Kasumi-1 (cell line): ENCODE results near the gene WDR48.

ENCODE experiments used
- DNase-seq, 2 experiments: peaks; one replicate each; lab custom pipeline; 2025; lab: John Stamatoyannopoulos, UW

WDR48 gene

DNA sequence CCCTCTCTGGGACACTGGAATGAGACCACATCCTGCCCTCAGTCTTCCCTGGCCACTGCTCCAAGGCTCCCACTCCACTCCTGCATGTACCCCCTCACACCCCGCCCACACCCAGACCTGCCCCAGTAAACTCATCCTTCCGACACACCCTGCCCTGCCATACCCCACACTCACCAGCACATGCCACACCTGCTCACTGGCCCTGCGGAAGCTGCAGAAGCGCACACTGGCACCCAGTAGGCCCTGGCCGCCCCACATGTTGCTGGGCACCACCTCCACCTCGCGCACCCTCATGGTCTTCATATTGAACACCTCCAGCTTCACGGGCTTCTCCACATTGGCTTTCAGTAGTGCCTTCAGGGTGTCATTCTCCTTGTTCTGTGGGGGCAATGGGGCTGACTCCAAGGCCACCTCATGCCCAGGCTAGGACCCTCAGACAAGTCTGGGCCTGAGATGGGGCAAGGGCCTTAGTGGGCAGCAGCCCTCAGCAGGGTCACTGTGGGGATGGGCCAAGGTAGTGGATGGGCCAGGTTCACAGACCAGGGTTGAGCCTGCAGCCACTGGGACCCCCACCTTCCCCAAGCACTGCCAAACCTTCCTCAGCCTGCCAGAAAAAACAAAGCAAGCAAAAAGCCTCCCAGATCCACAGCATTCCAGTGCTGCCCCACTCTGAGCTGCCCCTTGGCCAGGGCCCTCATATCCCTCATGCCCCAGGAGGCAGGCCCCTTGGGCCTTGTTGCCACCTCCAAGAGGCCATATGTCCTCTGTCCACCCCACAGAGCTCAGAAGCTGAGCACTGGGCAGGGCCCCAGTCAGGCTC, 50.9 kb downstream of the WDR48 start:
- DNase-seq = no peak

DNA sequence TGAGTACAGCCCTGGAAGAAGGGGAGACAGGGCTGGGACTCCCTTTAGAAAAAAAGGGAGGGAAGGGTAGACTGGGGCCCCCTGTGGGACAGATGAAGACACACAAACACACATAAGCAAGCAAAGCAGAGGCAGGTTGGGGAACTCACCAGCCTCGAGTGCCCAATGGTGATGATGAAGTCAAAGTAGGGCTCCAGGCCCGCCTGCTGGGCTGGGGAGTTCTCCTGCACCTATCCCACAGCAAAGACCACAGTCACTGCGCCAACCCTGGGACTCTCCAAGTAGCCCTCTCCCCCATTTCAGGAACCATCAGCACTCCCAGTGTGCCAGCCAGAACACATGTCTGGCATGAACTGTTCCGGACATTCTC, 51.5 kb downstream of the WDR48 start:
- DNase-seq = peak in 1 of 2 experiments; percentile 28

DNA sequence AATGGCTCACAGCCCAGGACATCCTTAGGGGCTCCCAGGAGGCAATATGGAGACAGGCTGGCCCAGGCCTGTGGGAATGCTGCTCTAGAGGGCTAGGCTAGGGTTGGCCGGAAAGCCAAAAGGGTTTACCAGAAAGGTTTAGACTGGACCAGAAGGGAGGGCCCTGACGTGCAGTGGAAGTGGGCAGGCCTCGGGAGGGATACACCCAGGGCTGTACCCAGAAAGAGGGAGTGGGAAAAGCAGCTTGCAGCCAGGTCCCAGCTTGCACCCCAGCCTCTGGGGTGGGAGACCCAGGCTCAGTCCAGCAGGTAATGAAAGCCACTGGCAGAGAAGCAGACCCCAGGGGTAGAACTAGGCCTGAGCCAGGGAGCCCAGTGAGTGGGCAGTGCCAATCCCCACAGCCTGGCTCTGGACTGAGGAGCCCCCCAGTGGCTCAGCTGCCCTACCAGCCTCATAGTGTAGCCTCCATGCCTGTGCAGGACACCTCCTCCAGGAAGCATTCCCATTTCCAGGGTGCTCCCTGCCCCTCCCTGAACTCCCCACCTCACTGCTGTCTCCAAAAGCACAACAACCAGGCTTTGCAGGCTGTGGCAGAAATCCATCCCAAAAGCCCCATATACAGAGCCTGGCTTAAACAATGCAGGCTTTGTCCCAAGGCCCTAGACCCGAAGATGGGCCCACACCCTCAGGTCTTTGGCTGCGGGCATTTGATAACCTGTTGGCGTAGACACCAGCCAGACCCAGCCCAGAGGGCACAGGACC, 52.2 kb downstream of the WDR48 start:
- DNase-seq = no peak

DNA sequence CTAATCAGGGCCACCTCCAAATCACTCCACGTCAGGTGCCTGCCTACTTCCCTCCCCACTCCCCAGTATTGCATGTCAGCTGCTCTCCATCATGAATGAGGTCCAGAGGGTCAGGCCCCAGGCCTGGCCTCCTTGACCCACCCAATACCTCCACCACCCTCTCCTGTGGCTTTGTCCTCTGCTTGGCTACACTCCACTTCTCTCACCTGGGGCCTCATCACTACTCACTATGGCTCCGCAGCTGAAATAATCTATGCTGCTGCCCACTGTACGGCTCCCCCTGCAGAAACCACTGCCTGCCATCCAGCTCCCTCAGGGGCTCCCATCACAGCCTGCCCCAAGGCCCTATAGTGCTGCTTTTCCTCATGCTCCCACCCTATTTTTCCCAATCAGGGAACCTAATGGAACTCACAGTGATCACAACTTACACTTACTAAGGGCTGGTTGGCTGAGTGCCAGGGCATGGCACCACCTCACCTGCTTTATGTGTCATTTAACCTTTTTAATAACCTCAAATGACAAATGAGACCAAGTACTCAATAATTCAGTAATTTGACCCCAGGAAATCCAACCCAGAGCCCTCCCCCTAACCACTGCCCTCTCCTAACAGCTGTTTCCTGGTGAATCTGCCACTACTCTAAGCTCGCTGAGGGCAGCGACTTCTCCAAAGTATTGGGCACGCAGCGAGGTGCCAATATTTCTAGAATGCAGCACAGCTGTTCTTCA, 53.3 kb downstream of the WDR48 start:
- DNase-seq = peak in 1 of 2 experiments; percentile 11

GRCh38 chr3:39105687-39106063, 53.9 kb downstream of the WDR48 start:
- DNase-seq = no peak

DNA sequence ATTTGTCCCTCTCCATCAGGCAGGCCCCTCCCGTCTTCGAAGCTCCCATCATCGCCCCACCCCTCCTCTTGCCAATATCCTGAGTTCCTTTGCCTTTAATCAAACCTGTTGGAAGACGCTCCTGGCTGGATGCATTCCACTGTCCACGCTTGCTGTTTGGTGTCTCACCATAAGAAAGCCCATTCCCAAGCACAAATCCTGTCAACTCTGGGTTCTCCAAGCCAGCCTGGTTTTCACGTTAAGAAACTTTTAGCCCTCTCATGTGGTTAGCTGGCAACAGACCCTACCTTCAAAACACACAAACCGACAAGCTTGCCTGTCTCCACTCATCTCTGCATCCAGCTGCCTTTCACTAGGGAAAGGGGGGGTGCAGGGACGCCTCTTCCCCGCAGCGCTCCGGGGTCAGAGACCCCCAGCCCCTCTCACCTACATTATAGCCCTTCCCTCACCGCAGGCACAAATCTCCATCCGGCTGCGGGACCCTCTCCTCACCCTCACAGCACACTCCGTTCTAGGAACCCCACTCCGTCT, 54.5 kb downstream of the WDR48 start:
- DNase-seq = no peak

DNA sequence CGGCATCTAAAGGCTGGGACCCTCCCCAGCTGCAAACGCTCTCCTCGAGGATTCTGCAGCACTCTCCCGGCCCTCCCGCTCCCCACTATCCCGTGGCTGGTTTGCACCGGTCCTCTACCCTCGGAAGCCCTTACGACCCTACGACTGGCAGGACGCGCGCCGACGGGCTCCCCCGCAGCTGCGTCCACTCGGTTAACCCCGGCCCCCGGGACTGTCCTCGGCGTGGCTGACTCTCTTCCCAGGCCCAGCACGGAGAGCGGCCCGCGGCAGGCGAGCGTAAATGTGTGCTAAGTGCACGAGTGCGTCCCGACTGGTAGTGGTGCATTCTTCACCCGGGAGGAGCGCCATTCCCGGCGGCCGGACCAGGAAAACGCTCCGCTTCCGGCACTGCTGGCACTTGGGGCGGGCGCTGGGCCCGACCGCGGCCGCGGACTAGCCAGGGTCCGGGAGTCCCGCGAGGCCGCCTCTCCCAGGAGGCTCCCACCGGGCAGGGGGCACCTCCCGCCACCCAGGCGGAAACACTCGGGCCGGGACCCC, 55.1 kb downstream of the WDR48 start:
- no peak for DNase-seq

GRCh38 chr3:39107388-39108199, 55.8 kb downstream of the WDR48 start, which contains the start of the genes GORASP1 and TTC21A:
TSS of gene GORASP1 (minus strand) at chr3:39107627. CDS start at chr3:39107541, 86 bp downstream.
TSS of gene TTC21A (plus strand) at chr3:39107680. CDS start at chr3:39107838, 158 bp downstream.
- DNase-seq = peak; percentile 55 to 78

DNA sequence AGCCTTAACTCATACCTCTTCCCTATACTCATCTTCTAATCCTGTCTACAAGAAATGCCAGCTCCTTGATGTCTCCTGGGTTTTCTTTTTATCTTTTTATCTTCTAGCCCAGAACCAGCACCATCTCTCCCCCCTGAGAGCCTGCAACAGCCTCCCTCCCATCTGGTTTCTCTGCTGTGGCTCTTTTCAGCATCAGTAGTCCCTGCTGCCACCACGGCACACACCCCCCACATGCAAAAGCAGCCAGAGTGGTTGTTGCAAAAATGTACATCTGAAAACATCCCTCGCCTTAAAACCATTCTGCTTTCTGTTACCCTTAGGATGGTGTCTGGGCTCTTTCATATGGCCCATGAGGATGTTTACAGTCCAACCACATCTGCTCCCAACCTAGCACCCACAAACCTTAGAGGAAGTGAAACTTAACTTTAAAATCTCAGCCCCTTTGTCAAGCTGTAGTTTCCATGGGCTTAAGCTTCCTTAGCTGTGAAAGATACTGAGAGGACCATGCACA, 56.4 kb downstream of the WDR48 start:
- DNase-seq = no peak

GRCh38 chr3:39109086-39109485, 57.3 kb downstream of the WDR48 start:
- no peak for DNase-seq

DNA sequence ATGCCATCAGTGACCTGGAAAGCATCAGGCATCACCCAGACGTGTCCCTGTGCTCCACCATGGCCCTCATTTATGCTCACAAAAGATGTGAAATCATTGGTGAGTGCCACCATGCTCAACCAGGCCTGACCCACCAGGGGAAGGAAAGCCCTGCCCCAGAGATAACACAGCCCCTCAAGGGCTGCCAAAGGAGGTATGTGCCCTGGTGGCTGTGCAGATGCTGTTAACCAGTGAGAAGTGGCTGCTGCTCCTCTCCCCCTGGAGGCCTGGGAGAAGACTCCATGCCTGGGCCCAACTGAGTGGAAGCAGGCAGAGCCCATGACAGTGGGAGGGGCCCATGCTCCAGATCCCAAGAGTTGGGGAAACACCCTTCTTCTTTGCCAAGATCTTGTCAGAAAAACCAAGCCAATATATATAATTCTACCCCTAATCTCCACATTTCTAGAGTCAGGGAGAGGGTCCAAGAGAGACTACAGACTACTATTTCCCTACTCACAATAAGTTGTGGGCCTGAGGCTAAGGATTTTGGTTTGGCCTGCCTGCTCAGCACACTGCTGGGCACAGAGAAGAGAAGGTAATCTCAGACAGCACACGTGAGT, 58.3 kb downstream of the WDR48 start:
- DNase-seq = no peak

GRCh38 chr3:39112113-39112512, 60.3 kb downstream of the WDR48 start:
- DNase-seq = no peak

DNA sequence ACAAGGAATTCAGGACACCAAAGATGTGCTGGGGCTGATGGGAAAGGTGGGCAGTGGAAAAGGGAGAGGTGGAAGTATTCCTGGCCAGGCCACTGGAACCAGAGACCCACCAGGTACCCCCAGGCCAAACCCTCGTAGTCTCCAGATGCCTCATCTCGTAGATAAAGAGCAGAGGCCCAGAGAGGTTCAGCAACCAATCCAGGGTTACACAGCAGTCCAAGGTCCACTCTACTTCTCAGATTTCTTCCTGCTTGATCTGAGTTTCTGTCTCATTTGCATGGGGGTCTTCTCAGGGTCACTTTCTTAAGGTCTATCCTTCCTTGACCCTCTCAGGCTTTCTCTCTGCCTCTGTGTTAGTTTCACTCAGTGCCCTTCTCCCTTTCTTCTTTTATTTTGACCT, 60.7 kb downstream of the WDR48 start:
- no peak for DNase-seq

DNA sequence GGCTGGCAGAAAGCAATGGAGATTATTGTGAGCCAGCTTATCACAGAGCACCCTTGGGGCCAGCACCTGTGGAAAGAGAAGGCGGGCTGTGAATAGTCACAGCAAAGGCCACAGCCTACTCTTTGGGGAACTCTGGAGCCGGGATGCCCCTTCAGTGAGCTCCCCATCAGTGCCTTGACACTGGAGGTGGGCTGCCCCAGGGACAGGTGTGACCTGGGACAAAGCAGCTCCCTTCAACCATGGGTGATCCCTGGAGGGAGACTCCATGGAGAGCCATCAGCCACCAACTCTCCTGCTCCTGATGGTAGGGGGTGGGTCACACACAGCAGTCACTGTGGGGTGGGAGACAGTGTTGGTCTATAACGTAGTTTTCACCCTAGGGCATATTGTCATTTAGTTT, 61.5 kb downstream of the WDR48 start:
- no peak for DNase-seq

DNA sequence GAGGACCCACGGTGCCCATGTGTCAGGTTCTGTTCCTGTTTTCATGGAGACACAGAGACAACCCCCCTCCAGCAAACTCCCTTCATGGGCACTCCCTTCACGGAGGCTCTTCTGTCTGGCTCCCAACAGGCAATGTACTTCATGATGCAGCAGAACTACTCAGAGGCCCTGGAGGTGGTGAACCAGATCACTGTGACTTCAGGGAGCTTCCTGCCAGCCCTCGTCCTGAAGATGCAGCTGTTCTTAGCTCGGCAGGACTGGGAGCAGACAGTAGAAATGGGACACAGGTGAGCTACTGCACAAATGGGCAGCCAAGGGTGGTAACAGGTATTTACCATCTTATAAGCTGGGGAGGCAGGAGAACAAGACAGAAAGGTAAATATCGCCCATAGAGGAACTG, 62.6 kb downstream of the WDR48 start:
- DNase-seq = no peak

GRCh38 chr3:39115870-39116269, 64.1 kb downstream of the WDR48 start:
- DNase-seq = no peak

DNA sequence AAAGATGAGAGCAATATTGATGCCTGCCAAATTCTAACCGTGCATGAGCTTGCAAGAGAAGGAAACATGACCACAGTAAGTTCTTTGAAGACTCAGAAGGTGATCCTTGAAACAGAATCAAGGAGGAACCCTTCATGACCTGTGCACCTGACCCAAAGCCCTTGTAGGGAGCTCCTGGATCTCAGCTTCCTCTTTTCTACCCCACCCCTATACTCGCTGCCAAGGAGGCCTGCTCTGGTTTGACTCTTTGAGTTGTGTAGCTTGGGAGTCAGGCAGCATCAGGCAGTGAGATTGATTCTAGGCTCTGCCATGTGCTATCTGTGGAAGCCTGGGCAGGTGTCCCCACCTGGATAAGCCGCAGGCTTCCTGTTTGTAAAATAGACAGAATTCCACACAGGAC, 66.3 kb downstream of the WDR48 start:
- DNase-seq = peak; percentile 27 to 33

DNA sequence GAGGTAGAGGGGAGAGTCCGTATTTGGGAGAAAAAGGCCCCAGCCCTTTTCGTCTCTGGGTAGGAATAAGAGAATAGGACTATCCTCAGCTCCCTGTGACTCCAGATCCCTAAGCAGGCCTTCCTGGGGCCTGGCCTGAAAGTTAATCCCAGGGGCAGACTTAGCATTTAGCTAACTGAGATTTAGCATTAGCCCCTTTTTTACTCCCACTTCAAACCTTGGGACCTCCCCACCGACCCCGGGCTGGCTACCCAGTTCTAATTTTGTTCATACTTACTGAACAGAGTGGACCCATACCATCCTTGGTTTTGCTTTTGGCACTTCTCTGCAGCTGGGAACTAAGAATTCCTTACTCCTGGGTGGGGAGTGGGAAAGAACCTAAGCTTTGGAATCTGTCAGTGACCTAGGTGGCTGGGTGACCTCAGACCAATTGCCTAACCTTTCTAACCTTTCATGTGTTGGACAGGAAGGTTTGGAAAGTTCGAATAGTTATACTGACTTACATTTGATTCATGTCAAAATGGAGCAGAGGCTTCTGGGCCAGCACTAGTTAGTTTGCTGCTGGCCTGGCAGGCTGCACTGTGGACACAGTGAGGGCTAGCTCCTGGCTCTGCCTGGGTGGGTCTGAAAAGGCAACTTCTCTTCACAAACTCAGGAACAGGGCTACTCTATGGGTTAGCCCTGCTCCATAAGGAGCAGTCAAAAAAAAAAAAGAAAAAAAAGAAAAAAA, 67.3 kb downstream of the WDR48 start:
- DNase-seq = no peak

- peak; percentile 40 to 54 for DNase-seq
These were observed 69.8 kb downstream of the WDR48 start for GRCh38 chr3:39121621-39122020.

DNA sequence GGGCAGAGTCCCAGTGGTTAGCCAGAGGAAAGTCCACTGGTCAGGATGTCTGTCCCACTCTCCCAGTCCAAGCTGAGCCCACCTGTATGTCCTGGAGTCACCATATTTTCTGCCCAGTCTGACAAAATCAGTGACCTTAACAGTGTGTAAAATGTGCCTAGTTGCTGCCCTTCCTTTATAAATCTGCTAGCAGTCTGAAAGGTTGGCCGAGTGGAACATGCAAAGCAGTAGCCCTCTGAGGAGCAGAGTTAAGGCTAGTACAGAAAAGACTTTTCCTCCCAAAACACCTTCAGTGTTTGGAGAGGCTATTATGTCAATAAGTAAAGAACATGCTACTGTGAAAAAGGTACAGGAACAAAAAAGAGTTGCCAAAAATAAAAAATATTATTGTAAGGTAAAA, 71.0 kb downstream of the WDR48 start:
- no peak for DNase-seq
